Daoy (cell line): ENCODE measurements around the gene FSD1L. TPM values are rescaled to one million over a fixed set of nuclear protein-coding genes. Genes with fewer than 3 reads are reported as not detected.
"Not testable (repeated sequence)": the region's sequence is repeated elsewhere in the genome, so short reads cannot be mapped to it uniquely, and the experiment has no call there.

Source experiments
- DNase-seq: peaks from one replicate; pipeline ENCODE4 v3.0.0-alpha.2; 2015; ENCODE audit warnings: low read depth
- total RNA-seq: library from RNA; depleted of rRNA; stranded (reverse); fragments of >200 nt; shearing (Covaris generic); gene quantifications from 2 replicates; pipeline ENCODE4 v1.2.3, GENCODE V29; 2014; rRNA removed

The FSD1L gene
- total RNA-seq, 1 experiment from 2014 or later: 10.7 TPM

GRCh38 chr9:105557804-105558610 lies 110.2 kb downstream of the FSD1L start, which contains the start of gene FKTN:
Gene FKTN (plus strand): TSS chr9:105558131. CDS start chr9:105575033, 16,902 bp downstream.
- DNase-seq: peak; percentile 97

- no peak for DNase-seq
These were observed 124.6 kb downstream of the FSD1L start for GRCh38 chr9:105572455-105572854.

- DNase-seq: not testable (repeated sequence)
These were observed 132.1 kb downstream of the FSD1L start for GRCh38 chr9:105579952-105580351.

- not testable (repeated sequence) for DNase-seq
These were observed 133.7 kb downstream of the FSD1L start for GRCh38 chr9:105581550-105581949.

- DNase-seq: no peak
These were observed 145.3 kb downstream of the FSD1L start for GRCh38 chr9:105593145-105593544.

Other genes with a start within 250 kb of the FSD1L start
- 30.7 and 33.3 TPM in 2 replicates for gene SLC44A1, start 203.4 kb upstream of the FSD1L start, total RNA-seq
- gene FKTN, start 110.1 kb downstream of the FSD1L start, total RNA-seq: 17.7 and 24.4 TPM in 2 replicates
- gene TAL2, start 214.4 kb downstream of the FSD1L start, total RNA-seq: 0.46 TPM in 1 of 2 replicates, not detected in the other
- 34.7 and 64.2 TPM in 2 replicates for gene TMEM38B, start 246.5 kb downstream of the FSD1L start, total RNA-seq